Lower lobe of right lung (tissue), 2 donors: ENCODE results near the gene CFAP53. TPM values are rescaled to one million over a fixed set of nuclear protein-coding genes. Genes with fewer than 3 reads are reported as not detected.

ENCODE experiments used
- ATAC-seq, 2 donors: fragments of 200-7000 bp; cut with Tn5 transposase; one replicate each; pipeline ENCODE4 v1.9.1; 2020 to 2022; ENCODE audit warnings: mild to moderate bottlenecking in 2 of 2, moderate library complexity in 2 of 2
- DNase-seq: peaks from one replicate; pipeline ENCODE4 v3.0.0-alpha.2; 2020
- H3K27ac ChIP-seq: fragments of 200-600 bp; one replicate; pipeline ENCODE4 v1.8.0; 2022
- H3K27me3 ChIP-seq: fragments of 200-600 bp; one replicate; pipeline ENCODE4 v1.8.0; 2022; ENCODE audit warnings: low read depth
- H3K36me3 ChIP-seq: fragments of 200-600 bp; one replicate; pipeline ENCODE4 v1.8.0; 2022; ENCODE audit warnings: mild to moderate bottlenecking
- H3K4me1 ChIP-seq: fragments of 200-600 bp; one replicate; pipeline ENCODE4 v1.8.0; 2022
- H3K4me3 ChIP-seq: fragments of 200-600 bp; one replicate; pipeline ENCODE4 v1.8.0; 2022; ENCODE audit warnings: mild to moderate bottlenecking
- H3K9me3 ChIP-seq: fragments of 200-600 bp; one replicate; pipeline ENCODE4 v1.8.0; 2022
- intact Hi-C: fragments of 100-400 bp; cut with DNase I; formaldehyde crosslinking; loops from one replicate; pipeline ENCODE4 v1.11.0; 2022
- total RNA-seq: library from RNA; stranded (reverse); fragmentation: NEBNext Ultra II Directional; extraction: Animal tissue kit (Norgen Biotek cat#: 25700); gene quantifications from one replicate; pipeline ENCODE4 v1.2.1, GENCODE V29; 2021
- TF ChIP-seq, protein P1 (sequence below): fragments of 200-600 bp; IDR thresholded peaks from one replicate; pipeline ENCODE4 v1.8.0; 2022; ENCODE audit warnings: antibody characterized with exemption, mild to moderate bottlenecking
- donor health status: DM: no; HTN: yes; CAD: no; lungs with severe emphysema.

Gene CFAP53
- total RNA-seq, 1 donor from 2014 or later, result 3.7 TPM

DNA sequence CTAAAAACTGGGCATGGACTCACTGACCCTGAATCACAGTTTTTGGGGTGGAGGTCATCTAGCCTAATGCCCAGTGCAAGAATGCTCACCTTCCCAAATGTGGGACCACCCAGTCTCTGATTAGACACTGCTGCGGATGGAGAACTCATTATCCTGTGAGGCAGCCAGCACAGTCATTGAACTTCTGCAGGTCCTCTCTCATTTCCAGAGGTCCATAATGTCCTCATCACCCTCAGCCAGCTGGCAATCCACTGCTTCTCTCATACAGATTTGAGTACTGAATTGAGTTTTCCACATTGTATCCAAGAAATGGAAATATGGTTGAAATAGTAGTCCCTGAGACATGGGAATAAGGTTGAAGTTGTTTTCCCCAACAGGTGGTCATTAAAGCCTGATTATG lies 66.4 kb downstream of the CFAP53 start:
- H3K4me1 ChIP-seq, result peaks cover 21% of the 10 kb centered on the region
- H3K36me3 ChIP-seq, result no peaks in the 10 kb centered on the region
- DNase-seq (no peak), ATAC-seq (no peak)
- TF ChIP-seq, protein P1, sequence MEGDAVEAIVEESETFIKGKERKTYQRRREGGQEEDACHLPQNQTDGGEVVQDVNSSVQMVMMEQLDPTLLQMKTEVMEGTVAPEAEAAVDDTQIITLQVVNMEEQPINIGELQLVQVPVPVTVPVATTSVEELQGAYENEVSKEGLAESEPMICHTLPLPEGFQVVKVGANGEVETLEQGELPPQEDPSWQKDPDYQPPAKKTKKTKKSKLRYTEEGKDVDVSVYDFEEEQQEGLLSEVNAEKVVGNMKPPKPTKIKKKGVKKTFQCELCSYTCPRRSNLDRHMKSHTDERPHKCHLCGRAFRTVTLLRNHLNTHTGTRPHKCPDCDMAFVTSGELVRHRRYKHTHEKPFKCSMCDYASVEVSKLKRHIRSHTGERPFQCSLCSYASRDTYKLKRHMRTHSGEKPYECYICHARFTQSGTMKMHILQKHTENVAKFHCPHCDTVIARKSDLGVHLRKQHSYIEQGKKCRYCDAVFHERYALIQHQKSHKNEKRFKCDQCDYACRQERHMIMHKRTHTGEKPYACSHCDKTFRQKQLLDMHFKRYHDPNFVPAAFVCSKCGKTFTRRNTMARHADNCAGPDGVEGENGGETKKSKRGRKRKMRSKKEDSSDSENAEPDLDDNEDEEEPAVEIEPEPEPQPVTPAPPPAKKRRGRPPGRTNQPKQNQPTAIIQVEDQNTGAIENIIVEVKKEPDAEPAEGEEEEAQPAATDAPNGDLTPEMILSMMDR, result no peak
- no peak overlapping the region for H3K4me3 ChIP-seq
- H3K27me3 ChIP-seq, result peaks cover 21% of the 10 kb centered on the region
- no peak overlapping the region for H3K27ac ChIP-seq
- intact Hi-C loops, result no loop called here
- no peaks in the 10 kb centered on the region for H3K9me3 ChIP-seq

- intact Hi-C loops, result no loop called here
- H3K4me1 ChIP-seq, result peaks cover 22% of the 10 kb centered on the region
- no peak overlapping the region for H3K27ac ChIP-seq
- ATAC-seq (no peak), DNase-seq (no peak)
- TF ChIP-seq, protein P1, result no peak
- peaks cover 21% of the 10 kb centered on the region for H3K27me3 ChIP-seq
- H3K36me3 ChIP-seq, result no peaks in the 10 kb centered on the region
- H3K9me3 ChIP-seq, result no peaks in the 10 kb centered on the region
- H3K4me3 ChIP-seq, result no peak overlapping the region
Measured at GRCh38 chr18:50199346-50199855, 66.9 kb downstream of the CFAP53 start.

- Histone ChIP-seq H3K36me3 (no peaks in the 10 kb centered on the region), H3K27me3 (peaks cover 39% of the 10 kb centered on the region), H3K4me3 (no peak overlapping the region), H3K4me1 (peaks cover 4% of the 10 kb centered on the region), H3K27ac (no peak overlapping the region), H3K9me3 (no peaks in the 10 kb centered on the region)
- no peak for ATAC-seq
- intact Hi-C loops, result no loop called here
- DNase-seq, result no peak
- TF ChIP-seq, protein P1, result no peak
Measured at GRCh38 chr18:50196261-50196660, 70.0 kb downstream of the CFAP53 start.

DNA sequence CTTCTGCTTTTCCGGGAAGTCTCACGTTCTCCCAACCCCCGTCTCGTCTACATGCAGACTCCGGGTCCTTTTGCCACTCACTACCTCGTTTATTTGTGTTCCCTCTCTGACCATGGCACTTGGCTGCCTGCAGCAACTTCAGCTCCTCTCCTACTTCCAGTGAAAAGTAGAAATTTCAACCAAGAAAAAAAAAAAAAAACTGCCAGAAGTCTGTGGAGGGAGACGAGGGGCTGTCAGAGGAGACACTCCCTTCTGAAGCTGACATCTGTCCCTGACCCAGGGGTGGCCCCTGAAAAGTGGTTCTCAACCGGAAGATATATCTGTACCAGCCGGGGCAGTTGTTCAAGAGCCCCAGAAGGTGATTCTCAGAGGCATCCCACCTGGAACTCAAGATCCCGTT lies 70.6 kb downstream of the CFAP53 start:
- ATAC-seq (peak in 1 of 2 donors; percentile 29), DNase-seq (no peak)
- no peak overlapping the region for H3K27ac ChIP-seq
- H3K9me3 ChIP-seq, result no peaks in the 10 kb centered on the region
- TF ChIP-seq, protein P1, result no peak
- no peaks in the 10 kb centered on the region for H3K36me3 ChIP-seq
- intact Hi-C loops, result no loop called here
- H3K4me1 ChIP-seq, result peaks cover 4% of the 10 kb centered on the region
- H3K27me3 ChIP-seq, result peaks cover 45% of the 10 kb centered on the region
- H3K4me3 ChIP-seq, result peak overlapping the region; percentile 31

DNA sequence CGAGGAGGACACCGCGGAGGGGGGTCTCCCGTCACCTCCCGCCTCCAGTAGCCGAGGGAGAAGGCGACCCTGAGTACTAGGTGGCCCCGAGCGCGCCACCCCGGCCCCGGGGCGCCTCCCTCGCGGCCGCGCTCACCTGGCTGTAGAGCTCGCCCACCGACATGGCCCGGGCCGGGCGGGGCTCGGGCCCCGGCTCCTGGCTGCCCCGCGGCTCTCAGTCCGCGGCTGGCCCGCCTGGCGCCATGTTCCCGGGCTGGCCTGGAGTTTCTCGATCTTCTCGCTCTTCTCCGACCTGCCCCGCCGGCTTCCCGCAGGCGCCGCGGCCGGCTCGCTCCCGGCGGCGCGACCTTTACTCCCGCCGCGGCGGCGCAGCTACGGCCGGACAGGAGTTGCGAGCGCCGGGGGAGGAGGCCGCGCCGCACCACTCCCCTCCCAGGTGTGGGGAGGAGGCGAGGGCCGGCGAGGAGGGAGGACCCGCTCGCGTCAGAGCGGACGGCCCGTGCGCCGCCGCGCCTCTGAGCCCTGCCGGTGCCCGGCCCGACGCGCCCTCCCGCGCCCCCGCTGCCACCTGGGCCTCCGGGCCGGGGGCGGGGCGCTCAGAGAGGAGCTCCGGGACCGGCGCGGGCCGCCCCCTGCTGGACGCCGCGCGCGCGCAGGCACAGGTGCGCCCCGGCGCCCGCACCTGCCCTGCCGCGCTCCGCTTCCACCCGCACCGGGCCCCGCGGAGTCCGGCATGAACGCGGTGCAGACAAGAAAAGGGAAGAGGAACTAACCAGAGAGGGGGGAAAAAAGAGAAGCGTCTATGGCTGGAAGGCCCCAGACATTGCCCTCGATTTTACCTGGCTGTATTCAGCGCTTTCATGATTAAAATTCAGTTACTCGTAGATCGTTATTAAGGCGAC lies 71.4 kb downstream of the CFAP53 start, which contains the start of gene MYO5B:
Gene MYO5B, minus strand, starts transcription at position 517 of the 902 bp plus-strand sequence. Its CDS starts 354 bp downstream, at position 163.
- intact Hi-C loops, result no loop called here
- peaks cover 45% of the 10 kb centered on the region for H3K27me3 ChIP-seq

More for the DNA sequence above, 71.4 kb downstream of the CFAP53 start, which contains the start of gene MYO5B:
- Histone ChIP-seq H3K36me3 (no peaks in the 10 kb centered on the region), H3K27ac (peak within 1 kb of the TSS; percentile 72), H3K4me3 (peak within 1 kb of the TSS; percentile 58), H3K9me3 (no peaks in the 10 kb centered on the region), H3K4me1 (peaks cover 4% of the 10 kb centered on the region)
- peak; percentile 96 to 97 for ATAC-seq
- DNase-seq, result peak; percentile 90
- TF ChIP-seq, protein P1, result peak; percentile 16
